Bronchial epithelial cell (primary cell): ENCODE results near the gene AK1. TPM values are rescaled to one million over a fixed set of nuclear protein-coding genes. Genes with fewer than 3 reads are reported as not detected.

ENCODE experiments used
- DNase-seq: peaks from one replicate; pipeline ENCODE4 v3.0.0-alpha.2; 2010; ENCODE audit warnings: low read depth
- FAIRE-seq: peaks from 2 replicates; lab custom pipeline; 2011; peaks lifted over from hg19 to GRCh38; lab: Jason Lieb, UNC
- H3K27me3 ChIP-seq: 2 replicates; pipeline ENCODE4 v1.5.1; 2011; ENCODE audit warnings: low read length; ENCODE audit not compliant: control insufficient read depth, insufficient read depth
- H3K36me3 ChIP-seq: 2 replicates; pipeline ENCODE4 v1.5.1; 2011; ENCODE audit warnings: low read length; ENCODE audit not compliant: control insufficient read depth, insufficient read depth
- H3K4me3 ChIP-seq: 2 replicates; pipeline ENCODE4 v1.5.1; 2011; ENCODE audit warnings: mild to moderate bottlenecking, low read depth, low read length, control low read depth
- CTCF ChIP-seq: IDR thresholded peaks from 2 replicates; pipeline ENCODE4 v1.5.1; 2011; ENCODE audit warnings: mild to moderate bottlenecking, moderate library complexity, low read length, control low read depth, inconsistent platforms; ENCODE audit not compliant: insufficient read depth, severe bottlenecking
- total RNA-seq: library from RNA; depleted of rRNA; stranded (reverse); fragments of >200 nt; gene quantifications from 2 replicates; pipeline ENCODE4 v1.2.1, GENCODE V29; 2014

Gene AK1
- total RNA-seq, 1 donor from 2014 or later: 19.0 TPM

- FAIRE-seq (no peak), DNase-seq (peak; percentile 10)
- no peaks in the 10 kb centered on the region for H3K27me3 ChIP-seq
- peak within 1 kb of the TSS; percentile 26 for H3K4me3 ChIP-seq
- no peak for TF ChIP-seq CTCF
- no peaks in the 10 kb centered on the region for H3K36me3 ChIP-seq
Measured at GRCh38 chr9:127854184-127854806, 23.2 kb downstream of the AK1 start, which contains the start of gene ENG. ENG (minus strand) TSS chr9:127854658; CDS start chr9:127854355, 303 bp downstream.

GRCh38 chr9:127853312-127854183 is 23.9 kb downstream of the AK1 start:
- TF ChIP-seq CTCF: no peak
- DNase-seq (no peak), FAIRE-seq (no peak)
- no peaks in the 10 kb centered on the region for H3K36me3 ChIP-seq
- H3K4me3 ChIP-seq: peak overlapping the region; percentile 26
- no peaks in the 10 kb centered on the region for H3K27me3 ChIP-seq

GRCh38 chr9:127852829-127853228 is 24.6 kb downstream of the AK1 start:
- FAIRE-seq (no peak), DNase-seq (no peak)
- H3K27me3 ChIP-seq: no peaks in the 10 kb centered on the region
- no peaks in the 10 kb centered on the region for H3K36me3 ChIP-seq
- no peak overlapping the region for H3K4me3 ChIP-seq
- no peak for TF ChIP-seq CTCF

- Histone ChIP-seq H3K4me3 (no peak overlapping the region), H3K27me3 (no peaks in the 10 kb centered on the region)
- no peak for FAIRE-seq
Measured at GRCh38 chr9:127850286-127850830, 27.1 kb downstream of the AK1 start.

More at GRCh38 chr9:127850286-127850830, 27.1 kb downstream of the AK1 start:
- DNase-seq: no peak
- H3K36me3 ChIP-seq: no peaks in the 10 kb centered on the region
- TF ChIP-seq CTCF: no peak
